ENCODE data around the gene MXI1.

GRCh38 chr10:110179220-110179619 is 28.2 kb upstream of the MXI1 start:
- TF ChIP-seq JUND (IDR thresholded peaks at IDR 0.05): no peak
- TF ChIP-seq YY1 (IDR thresholded peaks at IDR 0.05): no peak
- TF ChIP-seq HNF4G (IDR thresholded peaks at IDR 0.05): no peak
- no peak for TF ChIP-seq CTCF (IDR thresholded peaks at IDR 0.05; ENCODE audit: low read depth, low read length, missing input control)
- TF ChIP-seq ATF3 (IDR thresholded peaks at IDR 0.05): no peak
- TF ChIP-seq GABPA (IDR thresholded peaks at IDR 0.05 in 1 of 2, conservative IDR thresholded peaks at IDR 0.05 in 1 of 2): no peak
